IMR-90 (cell line): ENCODE data around the gene SLC39A5.

Source experiments
- FOS ChIP-seq: fragments of 150-350 bp; IDR thresholded peaks from 2 replicates; pipeline ENCODE4 v1.6.1; 2016; ENCODE audit warnings: low read depth, low read length
- POLR2A ChIP-seq: IDR thresholded peaks from 2 replicates; pipeline ENCODE4 v1.6.1; 2012; ENCODE audit warnings: mild to moderate bottlenecking, low read depth, low read length
- RCOR1 ChIP-seq: IDR thresholded peaks from 2 replicates; pipeline ENCODE4 v1.6.1; 2012; ENCODE audit warnings: mild to moderate bottlenecking, low read length, improper control_type of control experiment; ENCODE audit not compliant: insufficient replicate concordance
- TF ChIP-seq, protein P1 (sequence below): fragments of 150-350 bp; IDR thresholded peaks from 2 replicates; pipeline ENCODE4 v1.6.1; 2016; ENCODE audit warnings: low read depth, mild to moderate bottlenecking, low read length, moderate library complexity, borderline replicate concordance
- TF ChIP-seq, protein P2 (sequence below): conservative IDR thresholded peaks from 2 replicates; pipeline ENCODE4 v1.5.1; 2012; ENCODE audit warnings: mild to moderate bottlenecking, low read depth, low read length, improper control_type of control experiment

DNA sequence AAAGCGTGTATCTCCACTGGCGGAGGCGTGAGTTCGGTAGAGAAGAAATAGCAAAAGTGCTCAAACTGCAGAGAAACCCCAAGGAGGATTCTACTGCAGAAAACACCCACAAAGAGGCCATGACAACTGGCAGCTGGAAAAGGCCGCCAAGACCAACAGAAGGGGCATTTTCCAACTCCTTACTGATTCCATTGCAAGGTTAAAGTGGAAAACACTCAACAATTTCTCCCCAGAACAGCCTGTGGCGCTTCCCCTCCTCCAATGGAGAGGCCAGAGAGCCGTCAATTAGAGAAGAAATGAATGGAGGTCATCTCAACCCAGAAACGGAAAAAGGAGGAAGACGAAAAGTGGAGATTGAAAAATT lies 29.0 kb downstream of the SLC39A5 start:
- TF ChIP-seq, protein P1, sequence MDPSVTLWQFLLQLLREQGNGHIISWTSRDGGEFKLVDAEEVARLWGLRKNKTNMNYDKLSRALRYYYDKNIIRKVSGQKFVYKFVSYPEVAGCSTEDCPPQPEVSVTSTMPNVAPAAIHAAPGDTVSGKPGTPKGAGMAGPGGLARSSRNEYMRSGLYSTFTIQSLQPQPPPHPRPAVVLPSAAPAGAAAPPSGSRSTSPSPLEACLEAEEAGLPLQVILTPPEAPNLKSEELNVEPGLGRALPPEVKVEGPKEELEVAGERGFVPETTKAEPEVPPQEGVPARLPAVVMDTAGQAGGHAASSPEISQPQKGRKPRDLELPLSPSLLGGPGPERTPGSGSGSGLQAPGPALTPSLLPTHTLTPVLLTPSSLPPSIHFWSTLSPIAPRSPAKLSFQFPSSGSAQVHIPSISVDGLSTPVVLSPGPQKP, result no peak
- TF ChIP-seq, protein P2, sequence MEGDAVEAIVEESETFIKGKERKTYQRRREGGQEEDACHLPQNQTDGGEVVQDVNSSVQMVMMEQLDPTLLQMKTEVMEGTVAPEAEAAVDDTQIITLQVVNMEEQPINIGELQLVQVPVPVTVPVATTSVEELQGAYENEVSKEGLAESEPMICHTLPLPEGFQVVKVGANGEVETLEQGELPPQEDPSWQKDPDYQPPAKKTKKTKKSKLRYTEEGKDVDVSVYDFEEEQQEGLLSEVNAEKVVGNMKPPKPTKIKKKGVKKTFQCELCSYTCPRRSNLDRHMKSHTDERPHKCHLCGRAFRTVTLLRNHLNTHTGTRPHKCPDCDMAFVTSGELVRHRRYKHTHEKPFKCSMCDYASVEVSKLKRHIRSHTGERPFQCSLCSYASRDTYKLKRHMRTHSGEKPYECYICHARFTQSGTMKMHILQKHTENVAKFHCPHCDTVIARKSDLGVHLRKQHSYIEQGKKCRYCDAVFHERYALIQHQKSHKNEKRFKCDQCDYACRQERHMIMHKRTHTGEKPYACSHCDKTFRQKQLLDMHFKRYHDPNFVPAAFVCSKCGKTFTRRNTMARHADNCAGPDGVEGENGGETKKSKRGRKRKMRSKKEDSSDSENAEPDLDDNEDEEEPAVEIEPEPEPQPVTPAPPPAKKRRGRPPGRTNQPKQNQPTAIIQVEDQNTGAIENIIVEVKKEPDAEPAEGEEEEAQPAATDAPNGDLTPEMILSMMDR, result no peak
- no peak for TF ChIP-seq FOS
- TF ChIP-seq POLR2A, result no peak
- TF ChIP-seq RCOR1, result no peak
